DMS79 treated with DMSO at 0.1 percent for 48 hours (cell line): ENCODE results near the gene ZDHHC16.
A peak's percentile ranks its signal among the peaks of the same experiment; 100 is the strongest.
"Not testable (repeated sequence)": the region's sequence is repeated elsewhere in the genome, so short reads cannot be mapped to it uniquely, and the experiment has no call there.

Experiments used
- DNase-seq: peaks from one replicate; lab custom pipeline; 2025; lab: John Stamatoyannopoulos, UW

The ZDHHC16 gene

GRCh38 chr10:97445722-97446639, at the start of gene ZDHHC16, which contains the start of gene EXOSC1:
TSS of gene ZDHHC16 (plus strand) at chr10:97446175. CDS start at chr10:97451676, 5,501 bp downstream.
TSS of gene EXOSC1 (minus strand) at chr10:97446006. CDS start at chr10:97445985, 21 bp downstream.
- DNase-seq: peak; percentile 86

GRCh38 chr10:97399843-97400545, 46.0 kb upstream of the ZDHHC16 start:
- no peak for DNase-seq

GRCh38 chr10:97400665-97401454, 45.1 kb upstream of the ZDHHC16 start, which contains the start of gene RRP12:
TSS of gene RRP12 (minus strand) at chr10:97401340. CDS start at chr10:97401231, 109 bp downstream.
- DNase-seq: peak; percentile 66

GRCh38 chr10:97401455-97401919, 44.5 kb upstream of the ZDHHC16 start:
- no peak for DNase-seq

- DNase-seq: no peak
Measured at GRCh38 chr10:97404044-97404443, 41.9 kb upstream of the ZDHHC16 start.

- DNase-seq: no peak
Measured at GRCh38 chr10:97406064-97406463, 39.9 kb upstream of the ZDHHC16 start.

- not testable (repeated sequence) for DNase-seq
Measured at GRCh38 chr10:97406483-97406882, 39.5 kb upstream of the ZDHHC16 start.

- DNase-seq: peak; percentile 54
Measured at GRCh38 chr10:97407211-97407951, 38.6 kb upstream of the ZDHHC16 start.

- no peak for DNase-seq
Measured at GRCh38 chr10:97407952-97408248, 38.1 kb upstream of the ZDHHC16 start.

- DNase-seq: no peak
Measured at GRCh38 chr10:97408496-97408992, 37.4 kb upstream of the ZDHHC16 start.

- DNase-seq: no peak
Measured at GRCh38 chr10:97411406-97411805, 34.6 kb upstream of the ZDHHC16 start.

- no peak for DNase-seq
Measured at GRCh38 chr10:97412891-97413304, 33.1 kb upstream of the ZDHHC16 start.

- DNase-seq: no peak
Measured at GRCh38 chr10:97416565-97416964, 29.4 kb upstream of the ZDHHC16 start.

- not testable (repeated sequence) for DNase-seq
Measured at GRCh38 chr10:97423757-97424098, 22.2 kb upstream of the ZDHHC16 start.

GRCh38 chr10:97425964-97426775, 19.8 kb upstream of the ZDHHC16 start, which contains the start of gene PGAM1:
TSS of gene PGAM1 (plus strand) at chr10:97426191. CDS start at chr10:97426308, 117 bp downstream.
- DNase-seq: peak; percentile 80

GRCh38 chr10:97426776-97427570, 19.0 kb upstream of the ZDHHC16 start:
- DNase-seq: no peak

GRCh38 chr10:97427571-97428179, 18.3 kb upstream of the ZDHHC16 start:
- no peak for DNase-seq

- no peak for DNase-seq
Measured at GRCh38 chr10:97428572-97428981, 17.4 kb upstream of the ZDHHC16 start.

- no peak for DNase-seq
Measured at GRCh38 chr10:97434055-97434454, 11.9 kb upstream of the ZDHHC16 start.
